NB4 (cell line): ENCODE results near the gene PPM1L.

Experiments used
- MYC ChIP-seq: IDR thresholded peaks from 2 replicates; pipeline ENCODE4 v1.6.1; 2011; ENCODE audit warnings: low read depth, low read length
- POLR2A ChIP-seq: IDR thresholded peaks from 2 replicates; pipeline ENCODE4 v1.6.1; 2011; ENCODE audit warnings: mild to moderate bottlenecking; ENCODE audit not compliant: insufficient read length; ENCODE audit errors: extremely low read depth
- TF ChIP-seq, protein P1 (sequence below): IDR thresholded peaks from one replicate; pipeline ENCODE4 v1.5.1; 2012; ENCODE audit warnings: low read depth, low read length
- TF ChIP-seq, protein P2 (sequence below): IDR thresholded peaks from 2 replicates; pipeline ENCODE4 v1.6.1; 2011; ENCODE audit warnings: low read depth, low read length

DNA sequence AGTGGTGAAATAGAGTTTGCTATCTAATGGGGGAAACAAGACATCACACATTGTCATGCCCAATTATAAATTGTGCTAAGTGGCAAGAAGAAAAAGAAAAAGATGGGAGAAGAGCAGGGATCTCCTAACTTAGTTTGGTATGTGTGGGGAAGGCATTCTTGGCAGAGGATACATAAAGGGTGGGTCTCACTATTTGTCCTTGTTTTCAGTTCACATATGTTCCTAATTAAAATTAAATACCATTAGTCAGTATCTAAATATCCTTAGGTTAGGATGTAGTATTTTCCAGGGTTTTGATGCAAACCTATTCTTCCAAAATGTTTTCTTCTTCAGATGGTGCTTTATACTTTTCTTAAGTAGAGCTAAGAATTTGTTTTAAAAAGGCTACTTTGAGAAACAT, 175.4 kb downstream of the PPM1L start:
- TF ChIP-seq, protein P1, sequence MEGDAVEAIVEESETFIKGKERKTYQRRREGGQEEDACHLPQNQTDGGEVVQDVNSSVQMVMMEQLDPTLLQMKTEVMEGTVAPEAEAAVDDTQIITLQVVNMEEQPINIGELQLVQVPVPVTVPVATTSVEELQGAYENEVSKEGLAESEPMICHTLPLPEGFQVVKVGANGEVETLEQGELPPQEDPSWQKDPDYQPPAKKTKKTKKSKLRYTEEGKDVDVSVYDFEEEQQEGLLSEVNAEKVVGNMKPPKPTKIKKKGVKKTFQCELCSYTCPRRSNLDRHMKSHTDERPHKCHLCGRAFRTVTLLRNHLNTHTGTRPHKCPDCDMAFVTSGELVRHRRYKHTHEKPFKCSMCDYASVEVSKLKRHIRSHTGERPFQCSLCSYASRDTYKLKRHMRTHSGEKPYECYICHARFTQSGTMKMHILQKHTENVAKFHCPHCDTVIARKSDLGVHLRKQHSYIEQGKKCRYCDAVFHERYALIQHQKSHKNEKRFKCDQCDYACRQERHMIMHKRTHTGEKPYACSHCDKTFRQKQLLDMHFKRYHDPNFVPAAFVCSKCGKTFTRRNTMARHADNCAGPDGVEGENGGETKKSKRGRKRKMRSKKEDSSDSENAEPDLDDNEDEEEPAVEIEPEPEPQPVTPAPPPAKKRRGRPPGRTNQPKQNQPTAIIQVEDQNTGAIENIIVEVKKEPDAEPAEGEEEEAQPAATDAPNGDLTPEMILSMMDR: no peak
- TF ChIP-seq POLR2A (no peak), MYC (no peak)
- TF ChIP-seq, protein P2, sequence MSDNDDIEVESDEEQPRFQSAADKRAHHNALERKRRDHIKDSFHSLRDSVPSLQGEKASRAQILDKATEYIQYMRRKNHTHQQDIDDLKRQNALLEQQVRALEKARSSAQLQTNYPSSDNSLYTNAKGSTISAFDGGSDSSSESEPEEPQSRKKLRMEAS: no peak
